HG02571 (cell line): ENCODE results near the gene MTARC1.
A peak's percentile ranks its signal among the peaks of the same experiment; 100 is the strongest.

ENCODE experiments used
- ATAC-seq: cut with Tn5 transposase; IDR thresholded peaks from one replicate; pipeline ENCODE4 v1.9.1; 2021; ENCODE audit warnings: mild to moderate bottlenecking, moderate library complexity; ENCODE audit not compliant: unreplicated experiment

Gene MTARC1

DNA sequence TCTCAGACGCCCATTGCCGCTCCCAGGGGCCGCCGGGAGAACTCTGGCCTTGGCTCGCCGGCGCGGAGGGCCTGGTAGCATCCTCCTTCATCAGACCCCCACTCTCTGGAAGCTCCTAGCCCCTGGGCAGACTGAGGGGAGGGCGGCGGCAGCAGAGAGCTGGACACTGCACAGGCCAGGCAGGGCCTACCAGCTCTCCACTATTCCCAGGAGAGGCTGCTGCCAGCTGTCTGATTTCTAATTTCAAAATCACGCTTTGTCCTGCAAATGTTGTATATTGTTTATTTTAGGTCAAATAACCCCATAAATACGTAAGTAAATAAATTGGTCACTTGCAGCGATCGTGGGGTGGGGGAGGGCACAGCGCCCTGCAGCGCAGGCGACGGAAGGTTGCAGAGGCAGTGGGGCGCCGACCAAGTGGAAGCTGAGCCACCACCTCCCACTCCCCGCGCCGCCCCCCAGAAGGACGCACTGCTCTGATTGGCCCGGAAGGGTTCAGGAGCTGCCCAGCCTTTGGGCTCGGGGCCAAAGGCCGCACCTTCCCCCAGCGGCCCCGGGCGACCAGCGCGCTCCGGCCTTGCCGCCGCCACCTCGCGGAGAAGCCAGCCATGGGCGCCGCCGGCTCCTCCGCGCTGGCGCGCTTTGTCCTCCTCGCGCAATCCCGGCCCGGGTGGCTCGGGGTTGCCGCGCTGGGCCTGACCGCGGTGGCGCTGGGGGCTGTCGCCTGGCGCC lies at the start of gene MTARC1:
Gene MTARC1 (plus strand): TSS at position 577 of the 732 bp plus-strand sequence. CDS start 32 bp downstream, at position 609.
- no peak for ATAC-seq

- no peak for ATAC-seq
These were observed 45.4 kb upstream of the MTARC1 start for GRCh38 chr1:220741349-220741748.

- no peak for ATAC-seq
These were observed 44.9 kb upstream of the MTARC1 start for GRCh38 chr1:220741825-220742224.

DNA sequence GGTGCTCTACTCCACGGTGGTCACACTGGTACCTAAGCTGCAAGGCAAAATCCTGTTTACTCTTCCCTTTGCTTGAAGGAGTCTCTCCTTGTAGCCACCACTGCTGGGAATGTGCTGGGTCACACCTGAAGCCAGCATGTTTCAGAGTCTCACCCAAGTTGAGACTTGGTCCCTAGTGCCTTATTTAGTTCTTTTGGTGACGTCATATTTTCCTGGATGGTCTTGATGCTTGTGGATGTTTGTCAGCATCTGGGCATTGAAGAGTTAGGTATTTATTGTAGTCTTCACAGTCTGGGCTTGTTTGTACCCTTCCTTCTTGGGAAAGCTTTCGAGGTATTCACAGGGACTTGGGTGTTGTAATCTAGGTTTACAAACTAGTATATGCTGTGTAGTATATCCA lies 44.2 kb upstream of the MTARC1 start:
- no peak for ATAC-seq

DNA sequence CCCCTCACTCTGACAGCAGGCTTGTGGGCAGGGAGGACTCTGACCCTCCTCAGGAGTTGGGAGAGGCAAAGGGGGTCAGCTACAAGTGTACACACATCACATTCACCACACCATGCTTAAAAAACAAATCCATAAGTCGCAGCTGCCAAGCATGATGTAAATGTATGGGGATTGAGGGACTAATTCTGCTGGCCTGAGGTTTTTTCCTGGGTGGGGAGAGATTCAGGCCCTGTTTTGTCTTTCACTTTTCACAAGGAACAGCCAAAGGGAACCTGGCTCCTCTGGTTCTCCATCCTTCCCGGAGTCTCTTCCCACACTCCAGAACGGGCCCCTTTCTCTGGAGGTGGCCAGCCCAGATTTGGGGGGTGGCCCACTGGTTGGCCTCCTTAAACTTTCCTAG lies 39.9 kb upstream of the MTARC1 start:
- ATAC-seq = no peak

DNA sequence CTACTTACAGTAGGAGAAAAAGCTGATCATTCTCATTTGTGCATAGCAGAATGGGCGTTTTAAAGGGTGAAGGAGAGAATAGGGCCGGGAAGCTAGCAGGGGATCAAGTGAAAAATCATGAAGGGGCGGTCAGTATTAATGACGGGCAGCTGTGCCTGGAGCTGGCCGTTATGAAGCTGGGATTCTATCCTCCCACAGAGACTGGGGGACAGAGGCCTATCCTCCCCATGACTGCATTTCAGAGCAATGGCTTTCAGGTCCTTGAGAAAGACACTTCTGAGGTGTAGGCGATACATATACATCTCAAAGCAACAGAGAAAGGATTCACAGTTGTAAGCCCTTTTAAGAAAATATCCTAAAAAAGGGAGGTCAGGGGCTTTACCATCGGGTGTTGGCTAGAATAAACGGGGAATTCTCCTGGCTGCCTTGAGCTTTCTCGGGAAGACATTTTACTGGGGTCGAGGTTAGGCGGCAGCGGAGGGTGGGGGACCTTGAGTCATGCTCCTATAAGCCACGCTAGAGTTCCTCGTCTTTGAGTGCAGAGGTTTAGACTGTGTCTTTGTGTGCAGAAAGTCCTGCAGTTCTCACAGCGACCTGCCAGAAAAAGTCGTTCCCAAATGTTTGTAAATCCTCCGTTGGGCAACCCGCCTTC lies 39.1 kb upstream of the MTARC1 start:
- no peak for ATAC-seq

DNA sequence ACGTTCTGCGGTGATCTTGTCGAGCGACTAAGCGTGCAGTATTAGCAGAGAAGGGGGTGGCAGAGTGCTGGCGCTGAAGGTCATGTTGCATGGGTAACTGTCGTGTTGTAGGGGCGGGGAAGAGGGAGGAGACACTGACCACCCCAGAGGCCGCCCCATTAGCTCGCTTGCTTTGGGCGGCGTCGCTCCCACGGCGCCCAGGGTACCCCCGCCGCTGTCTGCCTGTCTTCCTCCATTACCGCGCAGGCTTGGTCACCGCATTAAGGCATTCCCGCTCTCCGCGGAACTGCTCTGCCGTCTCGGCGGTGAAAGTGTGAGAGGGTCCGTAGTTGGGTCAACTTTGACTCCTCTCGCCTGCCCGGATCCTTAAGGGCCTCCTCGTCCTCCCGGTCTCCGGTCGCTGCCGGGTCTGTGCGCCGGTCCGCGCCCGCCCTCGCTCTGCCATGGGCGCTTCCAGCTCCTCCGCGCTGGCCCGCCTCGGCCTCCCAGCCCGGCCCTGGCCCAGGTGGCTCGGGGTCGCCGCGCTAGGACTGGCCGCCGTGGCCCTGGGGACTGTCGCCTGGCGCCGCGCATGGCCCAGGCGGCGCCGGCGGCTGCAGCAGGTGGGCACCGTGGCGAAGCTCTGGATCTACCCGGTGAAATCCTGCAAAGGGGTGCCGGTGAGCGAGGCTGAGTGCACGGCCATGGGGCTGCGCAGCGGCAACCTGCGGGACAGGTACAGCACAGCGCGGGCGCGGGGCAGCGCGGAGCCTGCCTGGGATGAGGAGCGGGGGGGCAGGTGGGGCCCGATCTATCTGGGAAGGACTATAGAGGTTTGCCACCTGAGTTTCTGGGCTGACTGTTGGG lies 38.4 kb upstream of the MTARC1 start, which contains the start of gene MTARC2:
Gene MTARC2 (plus strand): TSS at position 234 of the 846 bp plus-strand sequence. CDS start 210 bp downstream, at position 444.
- ATAC-seq = peak; percentile 97

DNA sequence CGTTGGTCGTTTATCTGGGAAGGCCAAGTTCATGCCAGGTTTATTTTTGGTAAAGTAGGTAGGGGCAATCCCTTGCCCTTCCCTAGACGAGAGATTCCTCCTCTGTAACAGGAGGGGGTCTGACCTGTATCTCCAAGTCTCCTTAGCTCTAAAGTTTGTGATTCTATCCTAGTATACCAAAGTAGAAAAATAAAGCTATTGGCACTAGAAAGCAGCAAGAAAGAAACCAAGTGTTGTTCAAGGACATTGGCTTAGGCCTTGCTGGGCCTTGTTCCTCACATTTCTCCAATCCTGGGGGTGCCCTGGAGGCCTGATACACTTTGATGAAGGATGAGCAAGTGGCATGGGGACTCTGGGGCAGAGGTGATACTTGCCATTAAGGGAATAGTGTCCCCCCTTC lies 37.8 kb upstream of the MTARC1 start:
- ATAC-seq = no peak

DNA sequence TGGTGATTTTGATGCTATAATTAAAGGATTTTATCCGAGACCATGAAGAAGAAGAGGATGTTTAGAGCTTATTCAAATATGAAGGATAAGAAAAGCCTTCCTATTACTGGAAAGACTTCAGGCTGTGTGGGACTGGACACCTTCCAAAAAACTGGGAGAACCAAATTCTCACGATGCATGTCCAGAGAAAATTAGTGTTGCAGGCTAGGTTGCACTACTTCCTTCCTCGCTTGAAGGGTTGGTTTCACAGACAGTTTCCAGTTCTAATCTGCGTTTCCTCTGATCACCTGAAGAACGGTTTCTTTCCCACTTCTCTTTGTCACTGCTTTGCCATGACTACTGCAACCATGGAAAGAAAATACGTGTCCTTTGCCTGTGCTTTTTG lies 36.6 kb upstream of the MTARC1 start:
- no peak for ATAC-seq

DNA sequence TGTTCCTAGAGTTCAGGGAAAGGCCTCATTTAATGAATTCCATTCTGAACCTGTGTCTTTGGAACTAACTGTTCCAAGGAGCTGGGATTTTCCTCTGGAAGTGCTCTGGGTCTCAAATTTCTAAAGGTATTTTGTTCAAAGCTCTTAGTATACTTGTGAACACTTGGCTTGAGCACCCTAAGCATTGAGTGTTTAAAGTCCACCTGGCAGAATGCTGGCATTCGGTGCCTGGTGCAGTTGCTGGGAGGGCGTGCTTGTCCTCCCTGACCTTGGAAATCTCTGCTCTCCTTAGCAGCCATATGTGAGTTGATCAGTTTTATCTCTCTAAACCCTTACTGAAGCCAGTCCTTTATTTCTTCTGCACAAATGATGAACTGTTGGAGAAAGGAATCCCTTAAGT lies 35.6 kb upstream of the MTARC1 start:
- no peak for ATAC-seq

GRCh38 chr1:220754212-220754917 lies 32.3 kb upstream of the MTARC1 start:
- no peak for ATAC-seq

GRCh38 chr1:220754918-220755295 lies 31.8 kb upstream of the MTARC1 start:
- ATAC-seq = no peak

DNA sequence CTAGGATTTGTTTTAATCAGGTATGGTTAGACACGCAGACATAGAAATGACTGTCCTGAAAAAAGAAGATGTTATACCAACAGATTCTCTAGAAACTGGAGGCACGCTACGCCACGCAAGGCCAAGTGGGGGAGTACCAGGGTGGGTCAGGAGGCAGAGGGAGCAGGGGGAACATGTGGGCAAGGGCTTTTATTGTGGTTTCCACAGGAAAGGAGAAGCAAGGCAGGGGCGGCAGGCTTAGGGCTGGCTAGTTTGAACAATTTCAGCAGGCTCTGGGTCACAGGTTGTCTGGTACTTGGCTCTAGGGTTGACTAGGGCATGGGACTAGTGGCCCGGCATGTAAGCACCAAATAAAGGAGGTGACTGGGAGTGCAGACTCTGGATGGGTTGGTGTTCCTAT lies 31.4 kb upstream of the MTARC1 start:
- ATAC-seq = no peak

DNA sequence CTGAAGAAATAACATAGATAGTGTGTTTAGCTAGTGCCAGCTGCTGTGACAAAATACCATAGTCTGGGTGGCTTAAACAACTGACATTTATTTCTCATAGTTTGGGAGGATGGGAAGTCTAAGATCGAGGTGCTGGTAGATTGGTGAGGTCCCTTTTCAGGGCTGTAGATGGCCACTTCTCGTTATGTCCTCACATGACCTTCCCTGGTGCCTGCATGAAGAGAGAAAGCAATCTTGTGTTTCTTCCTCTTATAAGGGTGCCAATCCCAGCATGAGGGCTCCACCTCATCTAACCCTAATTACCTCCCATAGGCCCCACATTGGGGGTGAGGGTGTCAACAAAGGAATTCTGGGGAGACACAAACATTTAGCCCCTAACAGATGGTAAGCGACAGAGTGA lies 29.3 kb upstream of the MTARC1 start:
- no peak for ATAC-seq

DNA sequence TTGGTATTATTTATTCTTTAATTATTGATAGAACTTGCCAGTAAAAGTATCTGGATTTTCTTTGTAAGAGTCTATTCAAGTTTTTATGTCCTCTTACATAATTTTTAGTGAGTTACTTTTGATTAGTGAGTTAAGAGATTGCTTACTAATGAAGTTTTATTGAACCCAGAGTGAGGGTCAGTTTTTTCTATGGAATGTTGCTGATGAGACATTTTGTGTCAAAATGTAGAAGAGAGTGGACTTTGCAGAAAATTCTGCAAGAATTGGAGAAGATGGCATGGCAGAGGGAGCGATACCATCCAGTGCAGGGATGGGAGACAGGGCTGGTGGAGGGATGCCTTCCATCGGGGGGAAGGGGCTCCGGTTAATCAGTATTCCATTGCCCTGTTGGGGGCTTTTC lies 27.6 kb upstream of the MTARC1 start:
- ATAC-seq = no peak

DNA sequence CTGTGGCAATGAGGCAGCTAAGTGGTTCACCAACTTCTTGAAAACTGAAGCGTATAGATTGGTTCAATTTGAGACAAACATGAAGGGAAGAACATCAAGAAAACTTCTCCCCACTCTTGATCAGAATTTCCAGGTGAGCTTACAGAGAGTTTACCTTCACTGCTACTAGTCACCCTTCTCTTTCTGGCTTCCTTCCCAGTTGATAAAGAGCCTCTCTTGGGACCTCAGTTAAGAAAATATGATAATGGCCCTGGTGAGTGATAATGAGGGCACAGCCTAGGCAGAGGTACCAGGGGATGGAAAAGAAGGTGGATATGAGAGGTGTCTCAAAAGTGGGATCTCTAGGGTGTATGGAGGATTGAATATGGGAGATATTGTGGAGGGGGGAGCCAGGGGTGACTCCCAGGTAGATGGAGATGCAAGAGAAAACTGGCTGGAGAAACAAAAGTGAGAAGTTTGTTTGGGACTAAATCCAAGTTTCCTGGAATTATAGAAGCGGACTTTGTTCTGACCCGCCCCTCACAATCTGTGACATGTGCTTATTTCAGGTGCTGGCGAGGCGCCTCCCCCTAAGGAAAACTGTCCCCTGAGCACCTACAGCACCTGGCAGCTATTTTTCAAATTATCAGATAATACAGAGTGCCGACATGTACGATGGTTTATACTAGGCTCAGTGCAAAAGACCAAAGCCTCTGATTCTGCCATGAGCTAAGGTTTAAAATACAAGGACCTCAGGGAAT lies 24.9 kb upstream of the MTARC1 start:
- ATAC-seq = no peak

GRCh38 chr1:220764757-220765156 lies 22.0 kb upstream of the MTARC1 start:
- no peak for ATAC-seq

- ATAC-seq = peak; percentile 33
These were observed 19.2 kb upstream of the MTARC1 start for GRCh38 chr1:220767312-220768125.

GRCh38 chr1:220768126-220768601 lies 18.5 kb upstream of the MTARC1 start:
- peak; percentile 28 for ATAC-seq
